Right lung (tissue), 10 donors: ENCODE data around the gene NR2F1-AS1. TPM values are rescaled to one million over a fixed set of nuclear protein-coding genes. Genes with fewer than 3 reads are reported as not detected.

Source experiments
- DNase-seq, 2 donors: peaks; one replicate each; pipeline ENCODE4 v3.0.0-alpha.2; 2013
- long read RNA-seq, 8 donors: transcript quantifications; one replicate each; lab custom pipeline, GENCODE V29; 2026
- polyA plus RNA-seq, 5 donors: library from polyadenylated mRNA; unstranded; fragments of 120-200 nt; gene quantifications; one replicate each; pipeline versions ENCODE4 v1.2.1 to v1.2.3, GENCODE V29; 2013; ENCODE audit warnings: inconsistent platforms in 1 of 5, low replicate concordance in 1 of 5; ENCODE audit not compliant: insufficient read length in 5 of 5, insufficient read depth in 1 of 5

NR2F1-AS1 gene
- 10 to 100 TPM; 37.7 to 62.4 (median 59.3) TPM for polyA plus RNA-seq
- long read RNA-seq, donor 1, partial matches to known transcripts, result 181 of 199 reads
- long read RNA-seq, donor 1, other reads (novel, unspliced or antisense), result 18 of 199 reads
- long read RNA-seq, donor 2, partial matches to known transcripts, result 65 of 66 reads
- long read RNA-seq, donor 2, other reads (novel, unspliced or antisense), result 0 of 66 reads
- long read RNA-seq, donor 3, partial matches to known transcripts, result 136 of 137 reads
- long read RNA-seq, donor 3, other reads (novel, unspliced or antisense), result 0 of 137 reads
- long read RNA-seq, donor 4, partial matches to known transcripts, result 104 of 111 reads
- long read RNA-seq, donor 4, other reads (novel, unspliced or antisense), result 5 of 111 reads
- long read RNA-seq, donor 5, partial matches to known transcripts, result 175 of 182 reads
- long read RNA-seq, donor 5, other reads (novel, unspliced or antisense), result 6 of 182 reads
- long read RNA-seq, donor 6, partial matches to known transcripts, result 111 of 114 reads
- long read RNA-seq, donor 6, other reads (novel, unspliced or antisense), result 0 of 114 reads
- long read RNA-seq, donor 7, partial matches to known transcripts, result 213 of 214 reads
- long read RNA-seq, donor 7, other reads (novel, unspliced or antisense), result 0 of 214 reads
- long read RNA-seq, donor 8, partial matches to known transcripts, result 63 of 64 reads
- long read RNA-seq, donor 8, other reads (novel, unspliced or antisense), result 0 of 64 reads

DNA sequence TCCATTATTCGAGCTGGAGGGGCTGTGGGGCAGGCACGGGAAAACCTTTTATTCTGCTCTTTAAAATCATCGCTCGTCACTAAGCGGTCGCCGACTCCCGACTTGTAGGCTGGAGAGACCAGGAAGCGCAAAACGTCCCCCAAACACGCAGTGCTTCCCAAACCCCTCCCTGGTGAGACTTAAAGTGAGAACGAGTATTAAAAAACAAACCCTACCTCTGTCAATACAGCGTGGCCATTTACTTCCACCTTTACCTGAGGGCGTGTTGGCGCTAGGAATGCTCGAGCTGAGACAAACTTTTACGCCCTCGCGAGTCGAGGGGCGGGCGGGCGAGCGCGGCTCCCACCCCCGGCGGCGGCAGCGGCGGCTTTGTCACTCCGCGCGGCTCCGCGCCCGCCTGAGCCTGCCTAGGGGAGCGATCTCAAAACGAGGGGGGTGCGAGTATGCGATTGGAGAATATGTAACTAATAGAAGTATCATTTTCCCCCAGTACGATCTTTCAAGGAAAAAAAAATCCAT is at the start of gene NR2F1-AS1:
Gene NR2F1-AS1 (minus strand): TSS at position 293 of the 519 bp plus-strand sequence.
- DNase-seq, result no peak

DNA sequence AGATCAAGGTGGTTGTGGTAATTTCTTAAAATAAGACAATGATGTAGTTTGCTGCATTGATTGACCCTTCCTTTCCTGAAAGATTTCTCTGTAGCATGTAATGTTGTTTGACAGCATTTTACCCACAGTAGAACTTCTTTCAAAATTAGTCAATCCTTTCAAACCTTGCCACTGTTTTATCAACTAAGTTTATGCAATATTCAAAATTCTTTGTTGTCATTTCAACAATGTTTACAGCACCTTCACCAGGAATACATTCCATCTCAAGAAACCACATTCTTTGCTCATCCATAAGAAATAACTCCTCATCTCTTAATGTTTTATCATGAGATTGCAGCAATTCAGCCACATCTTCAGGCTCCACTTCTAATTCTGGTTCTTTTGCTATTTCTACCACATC is 45.8 kb upstream of the NR2F1-AS1 start:
- DNase-seq, result no peak

DNA sequence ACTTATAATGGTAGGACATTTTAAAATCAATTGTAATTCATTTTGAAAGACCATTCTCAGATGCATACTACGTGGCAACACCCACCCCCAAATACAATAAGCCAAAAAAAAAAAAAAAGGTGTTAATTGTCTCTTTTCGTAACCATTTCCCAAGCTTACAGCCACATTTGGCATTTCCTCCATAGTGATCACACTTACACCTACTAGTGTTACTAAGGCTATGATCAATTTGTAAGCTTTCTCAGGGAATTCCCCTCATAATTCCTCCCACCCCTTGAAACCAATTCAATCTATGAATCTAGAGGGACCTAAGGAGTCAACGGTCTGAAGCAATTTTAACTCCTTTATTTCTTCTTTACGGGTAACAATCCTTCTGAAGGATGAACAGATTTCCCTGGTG is 42.1 kb upstream of the NR2F1-AS1 start:
- no peak for DNase-seq

DNA sequence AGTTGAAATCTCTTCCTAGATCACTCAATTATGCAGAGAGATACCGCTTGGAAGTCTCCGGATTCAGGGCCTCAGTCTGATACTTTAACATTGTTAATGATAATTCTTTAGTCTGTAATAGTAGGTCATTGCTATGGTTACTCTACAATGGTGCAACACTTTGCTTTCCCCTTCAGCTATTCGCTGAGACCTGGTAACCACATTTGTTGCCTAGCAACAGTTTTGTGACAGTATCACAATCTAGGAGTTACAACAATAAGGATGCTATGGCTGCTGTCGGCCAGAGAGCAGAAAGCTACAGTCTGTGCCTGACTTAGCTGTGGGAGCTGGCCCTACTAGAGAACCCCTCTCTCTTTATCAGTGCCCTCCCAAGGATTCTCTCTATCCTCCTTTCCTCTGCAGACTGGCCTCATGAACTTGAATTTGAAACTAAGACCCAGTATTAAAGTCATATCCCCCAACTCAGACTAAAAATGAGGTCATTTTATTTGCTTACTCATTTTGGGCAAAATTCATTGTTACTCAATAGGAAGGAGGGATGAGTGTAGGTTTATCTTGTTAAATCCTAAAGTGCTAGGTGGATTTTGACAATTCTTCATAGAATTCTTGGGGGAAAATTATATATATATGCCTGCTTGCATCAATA is 41.3 kb upstream of the NR2F1-AS1 start:
- DNase-seq, result peak in 1 of 2 donors; percentile 73

DNA sequence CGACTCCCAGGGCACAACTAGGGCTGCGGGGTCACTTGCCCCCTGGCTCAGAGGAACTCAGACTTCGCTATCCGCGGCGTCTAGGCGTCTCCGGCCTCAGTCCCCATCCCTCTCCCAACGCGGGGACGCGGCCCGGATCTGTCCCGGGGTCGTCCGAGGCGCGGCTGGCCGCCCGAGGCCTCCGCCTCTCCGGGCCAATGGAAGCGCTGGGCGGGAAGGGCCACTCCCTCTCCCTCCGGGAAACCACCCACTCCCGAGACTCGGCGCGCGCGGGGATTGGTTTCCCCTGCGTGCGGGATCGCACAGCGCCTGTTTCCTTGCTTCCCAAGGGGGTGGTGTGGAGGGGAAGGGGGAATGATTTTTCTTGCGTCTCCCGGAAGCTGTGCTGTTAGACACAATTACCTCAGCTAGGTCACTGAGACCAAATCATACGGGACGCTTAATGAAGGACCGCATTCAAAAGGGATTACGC is 40.3 kb upstream of the NR2F1-AS1 start:
- DNase-seq, result peak; percentile 90 to 91

DNA sequence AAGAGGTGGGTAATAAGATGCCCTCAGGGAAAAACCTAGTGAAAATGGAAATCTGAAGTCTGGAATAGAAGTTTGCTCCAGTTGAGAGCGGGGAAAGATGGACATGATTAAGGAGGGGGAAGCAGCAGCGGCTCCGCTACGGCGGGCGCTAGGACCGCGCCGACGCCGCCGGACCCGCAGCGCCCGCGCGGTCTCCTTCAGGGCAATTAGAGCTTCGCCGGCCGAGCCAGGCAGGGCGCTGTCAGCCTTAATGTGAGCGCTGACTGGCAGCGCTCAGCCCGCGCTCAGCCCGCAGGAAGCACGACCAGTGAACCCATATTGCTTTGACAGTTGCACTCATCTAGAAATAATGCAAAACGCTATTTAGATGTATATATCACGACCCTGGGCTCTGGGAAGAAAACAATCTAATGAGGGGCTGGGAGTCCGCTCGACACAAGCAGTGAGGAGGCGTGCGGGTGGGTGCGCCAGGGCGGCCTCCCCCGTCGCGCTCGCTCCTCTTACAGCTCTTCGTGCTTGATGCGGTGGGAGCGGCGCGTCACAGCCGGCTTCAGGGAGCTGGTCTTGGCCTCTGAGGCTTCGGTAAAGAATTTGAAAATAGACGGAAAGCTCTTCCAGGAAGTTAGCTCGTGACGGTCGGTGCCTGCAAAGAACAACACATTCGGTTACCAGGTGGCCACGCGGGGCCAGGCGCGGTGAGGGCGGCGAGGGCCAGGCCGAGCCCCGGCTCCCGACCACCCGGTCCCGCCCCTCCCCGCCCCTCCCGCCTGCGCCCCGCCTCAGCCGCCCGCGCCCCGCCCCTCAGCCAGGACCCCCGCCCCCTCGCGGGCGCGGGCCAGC is 39.7 kb upstream of the NR2F1-AS1 start:
- peak; percentile 70 to 71 for DNase-seq

DNA sequence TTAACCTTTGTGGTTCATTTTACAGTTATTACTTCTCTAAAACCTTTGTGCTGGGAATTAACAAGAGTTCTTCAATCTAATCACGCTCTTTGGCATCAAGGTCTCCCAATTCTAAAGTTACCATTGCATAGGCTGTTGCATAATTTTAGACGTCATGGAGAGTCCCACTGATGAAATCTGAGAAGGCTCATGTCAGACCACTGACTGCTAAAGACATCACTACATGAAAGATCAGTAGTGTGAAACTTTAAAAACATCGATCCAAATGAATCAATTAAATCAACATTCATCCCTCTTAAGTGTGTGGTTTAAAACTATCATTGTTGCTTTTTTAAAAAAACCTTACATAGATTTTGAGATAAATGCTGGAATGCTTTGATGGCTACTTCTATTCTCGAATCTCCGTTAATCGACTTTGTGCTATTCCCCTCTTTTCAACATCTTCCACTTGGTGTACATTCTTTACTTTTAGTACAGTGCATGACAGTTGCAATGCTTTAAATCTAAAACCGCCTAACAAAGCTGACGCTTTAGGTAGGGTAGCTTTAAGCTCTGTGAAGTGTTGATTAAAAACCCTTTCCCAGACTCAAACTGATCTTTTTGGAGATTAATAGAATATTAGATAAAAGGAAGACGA is 35.6 kb upstream of the NR2F1-AS1 start:
- DNase-seq, result no peak

DNA sequence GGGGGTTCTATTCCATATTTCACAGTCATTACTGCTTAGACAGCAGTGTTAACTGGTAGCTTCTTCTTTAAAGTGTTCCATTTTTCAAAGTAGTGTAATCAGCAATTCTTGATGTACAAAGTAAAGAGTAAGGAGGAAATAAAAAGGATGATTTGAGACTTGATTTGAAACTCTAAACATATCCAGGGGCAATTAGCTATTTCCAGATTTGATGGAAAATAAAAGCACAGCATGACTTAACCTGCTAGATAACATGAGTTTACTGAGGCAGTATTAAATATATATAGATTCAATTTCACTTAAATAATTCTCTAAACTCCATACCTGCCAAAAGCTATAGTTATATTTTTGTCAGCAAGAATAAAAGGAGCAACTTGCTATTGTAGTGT is 31.8 kb upstream of the NR2F1-AS1 start:
- DNase-seq, result no peak

DNA sequence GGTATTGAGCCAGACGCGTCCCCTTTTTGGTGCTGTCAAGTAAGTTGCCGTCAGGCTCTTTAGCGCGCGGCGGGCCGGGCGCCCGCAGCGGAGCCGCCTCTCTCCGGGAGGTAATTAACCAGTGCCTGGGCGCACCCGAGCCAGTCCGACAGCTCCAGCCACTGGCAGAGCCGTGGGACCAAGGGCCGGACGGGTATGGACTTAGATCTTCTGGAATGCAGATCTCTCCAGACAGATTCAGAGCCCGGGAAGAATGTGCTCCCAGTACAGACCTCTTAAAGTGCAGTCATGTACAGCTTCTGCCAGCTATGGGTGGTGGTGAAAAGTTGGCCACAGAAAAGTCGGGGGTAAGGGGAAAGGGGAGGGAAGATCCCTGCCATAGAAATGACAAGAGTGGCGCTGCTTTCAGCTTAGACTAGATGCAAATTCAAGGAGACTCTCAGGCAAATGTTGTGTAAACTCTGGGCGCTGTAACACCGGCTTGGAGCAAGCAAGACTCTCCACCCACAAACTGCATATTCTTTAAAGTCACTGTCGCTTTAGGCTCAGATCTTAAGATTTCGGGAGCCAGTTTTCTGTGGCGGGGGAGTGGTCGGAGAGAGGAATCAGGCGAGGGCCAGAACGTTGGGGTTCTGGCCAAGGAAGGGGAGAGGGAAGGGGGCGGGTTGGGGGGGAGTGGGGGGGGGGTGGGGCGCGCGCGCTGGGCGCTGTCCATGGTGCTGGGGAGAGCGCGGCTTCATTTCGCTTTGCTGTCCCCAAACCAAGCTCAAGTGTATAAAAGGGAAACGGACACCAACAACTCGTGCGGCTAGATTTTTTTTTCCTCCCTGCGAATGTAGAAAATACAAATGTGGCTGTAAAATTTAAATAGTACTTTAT is 31.2 kb upstream of the NR2F1-AS1 start:
- DNase-seq, result no peak

DNA sequence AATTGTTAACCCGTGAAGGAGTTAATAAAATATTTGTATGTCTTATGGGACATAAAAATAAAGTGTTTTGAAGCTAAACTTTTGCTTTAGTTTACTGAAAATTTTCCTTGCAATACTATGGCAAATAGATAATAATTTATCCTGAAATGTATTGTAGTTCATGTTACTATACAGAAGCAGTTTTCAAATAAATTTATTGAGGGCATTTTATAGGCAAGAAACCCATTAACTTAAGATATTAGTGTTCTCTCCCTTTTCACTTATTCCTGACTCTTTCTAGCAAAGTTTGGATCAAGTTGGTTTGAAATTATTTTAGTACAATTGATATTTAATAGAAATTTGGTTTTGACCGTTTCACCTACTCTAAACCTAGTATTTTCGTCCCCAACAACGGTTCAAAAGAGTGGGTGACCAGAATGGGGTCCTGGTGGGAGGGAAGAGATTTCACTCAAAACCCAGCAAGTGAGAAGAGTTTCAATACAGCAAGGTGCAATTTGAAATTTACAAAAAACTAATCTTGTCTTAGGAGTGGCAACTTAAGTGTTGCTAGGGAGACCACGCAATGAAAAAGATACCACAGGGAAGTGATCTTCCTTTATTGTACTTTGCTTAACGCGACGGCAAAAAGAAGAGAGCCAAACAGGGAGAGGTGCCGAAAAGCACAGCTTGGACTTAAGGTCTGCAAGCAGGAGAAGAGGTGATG is 30.4 kb upstream of the NR2F1-AS1 start:
- DNase-seq, result no peak

DNA sequence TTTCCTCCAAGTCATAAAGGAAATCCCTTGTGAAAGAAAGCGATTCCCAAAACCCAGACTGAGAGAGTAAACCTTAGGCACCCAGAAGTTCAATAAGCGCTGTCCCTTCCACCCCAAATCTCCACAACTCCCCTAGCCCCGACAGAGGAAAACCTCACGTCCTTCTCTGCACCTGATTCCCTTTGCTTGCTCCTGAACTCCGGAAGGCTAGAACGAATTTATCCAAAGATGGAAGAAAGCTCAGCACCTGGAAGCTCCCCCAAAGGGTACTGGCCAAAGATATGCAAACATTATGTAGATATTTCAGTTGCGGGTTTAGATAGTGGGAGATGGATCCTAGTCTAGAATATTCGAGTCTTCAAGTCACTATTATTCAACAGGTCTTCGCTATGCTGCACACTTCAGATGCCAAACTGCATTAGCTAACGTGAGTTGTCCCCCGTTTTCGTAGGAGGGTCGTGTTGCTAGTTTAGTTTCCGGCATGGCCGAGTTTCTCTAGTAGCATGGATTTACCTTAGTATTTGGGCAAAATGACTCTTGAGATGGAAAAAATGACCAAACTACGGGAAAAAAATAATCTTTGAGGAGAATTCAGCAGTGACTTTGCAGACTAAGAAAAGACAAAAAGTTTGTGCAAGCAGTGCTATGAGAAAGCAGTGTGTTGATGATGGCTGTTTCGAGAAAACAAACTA is 29.7 kb upstream of the NR2F1-AS1 start:
- DNase-seq, result no peak

DNA sequence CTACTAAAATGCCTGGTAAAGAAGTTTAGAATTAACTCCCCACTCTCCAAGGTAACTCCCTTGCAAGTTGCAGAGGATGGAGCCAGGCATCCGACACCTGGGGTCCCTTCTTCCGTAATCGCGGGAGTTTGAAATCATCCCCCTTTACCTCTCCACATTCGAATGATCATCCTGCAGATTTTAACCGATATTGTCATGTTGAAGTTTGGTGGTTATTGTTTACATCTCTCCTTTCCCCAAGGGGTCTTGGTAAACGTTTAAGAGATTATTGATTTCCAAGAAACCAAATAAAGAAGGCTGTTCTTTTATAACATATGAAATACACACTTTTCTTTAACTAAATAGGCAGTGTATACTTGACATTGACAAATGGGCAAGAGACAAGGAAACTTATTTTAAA is 28.7 kb upstream of the NR2F1-AS1 start:
- DNase-seq, result no peak

DNA sequence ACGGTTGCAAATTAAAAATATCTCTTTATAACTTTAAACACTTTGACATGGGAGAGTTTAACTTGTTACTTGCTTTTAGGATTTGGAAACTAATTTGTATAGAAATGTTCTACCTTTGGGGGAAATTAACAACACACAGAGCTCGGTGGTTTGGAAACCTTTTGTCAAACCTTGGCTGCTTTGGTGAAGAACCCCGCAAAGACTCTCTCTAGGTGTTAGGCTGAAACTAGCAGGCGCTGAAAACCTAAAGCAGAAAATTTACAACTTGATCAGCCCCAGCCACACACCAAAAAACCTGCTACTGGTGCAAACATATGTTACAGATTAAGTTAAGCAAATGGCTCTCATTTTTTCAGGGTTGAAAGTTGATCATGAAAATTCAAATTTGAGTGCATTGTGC is 27.8 kb upstream of the NR2F1-AS1 start:
- no peak for DNase-seq

DNA sequence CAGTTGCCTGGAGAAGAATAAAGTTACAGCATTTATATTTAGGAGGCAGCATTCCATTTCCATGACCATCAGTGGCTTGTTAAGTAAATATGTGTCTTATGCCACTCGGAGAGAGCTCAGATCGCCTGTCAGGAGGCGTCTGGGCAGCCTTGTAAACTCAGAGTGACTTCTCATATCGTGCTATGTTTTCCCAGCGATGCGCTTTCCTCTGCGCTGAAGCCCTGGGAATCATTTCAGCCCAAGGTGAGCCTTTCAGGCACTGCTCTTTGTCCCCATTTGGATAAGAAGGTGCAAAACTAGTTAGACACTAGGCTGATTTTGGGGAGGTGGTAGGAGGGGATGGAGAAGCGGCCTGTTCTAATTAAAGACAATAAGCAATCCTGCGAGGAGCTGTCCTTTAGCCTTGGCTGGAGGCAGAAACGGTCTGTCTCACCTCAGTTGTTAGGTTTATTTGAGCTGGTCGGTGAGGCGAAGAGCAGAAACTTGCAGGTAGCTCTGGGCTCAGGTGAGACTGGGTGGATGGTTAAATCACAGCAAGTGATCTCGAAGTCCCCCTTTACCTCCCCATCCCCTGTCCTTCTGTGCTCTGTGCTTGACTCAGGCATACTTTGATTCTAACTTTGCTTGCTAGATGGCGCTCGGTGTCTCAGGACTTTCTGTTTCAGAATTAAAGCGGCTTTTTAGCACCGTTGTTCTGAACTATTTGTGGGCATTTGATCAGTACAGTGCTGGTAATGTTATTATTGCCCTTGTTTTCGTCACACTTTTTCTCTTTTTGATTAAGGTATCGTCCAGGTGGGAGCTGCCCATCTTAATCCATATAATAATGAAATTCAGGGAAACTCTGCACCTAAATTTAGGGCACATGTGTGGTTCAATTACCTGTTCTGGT is 26.6 kb upstream of the NR2F1-AS1 start:
- no peak for DNase-seq

DNA sequence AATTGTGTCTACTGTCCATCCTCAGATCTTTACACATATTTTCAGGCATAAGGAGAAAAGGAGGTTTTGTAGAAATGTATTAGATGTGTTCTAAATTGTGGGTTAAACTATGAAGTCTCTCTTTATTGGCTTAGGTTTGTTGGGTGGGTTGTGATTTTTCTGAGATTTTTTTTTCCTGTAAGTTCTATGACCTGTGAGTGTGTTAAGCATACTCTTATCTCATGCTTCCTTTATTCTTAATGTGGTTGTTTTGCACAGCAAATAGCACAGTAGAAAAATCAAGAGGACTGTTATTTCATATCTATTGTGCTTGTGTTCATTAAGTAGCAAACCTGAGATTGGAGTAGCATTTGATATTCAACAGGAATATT is 25.3 kb upstream of the NR2F1-AS1 start:
- DNase-seq, result no peak

DNA sequence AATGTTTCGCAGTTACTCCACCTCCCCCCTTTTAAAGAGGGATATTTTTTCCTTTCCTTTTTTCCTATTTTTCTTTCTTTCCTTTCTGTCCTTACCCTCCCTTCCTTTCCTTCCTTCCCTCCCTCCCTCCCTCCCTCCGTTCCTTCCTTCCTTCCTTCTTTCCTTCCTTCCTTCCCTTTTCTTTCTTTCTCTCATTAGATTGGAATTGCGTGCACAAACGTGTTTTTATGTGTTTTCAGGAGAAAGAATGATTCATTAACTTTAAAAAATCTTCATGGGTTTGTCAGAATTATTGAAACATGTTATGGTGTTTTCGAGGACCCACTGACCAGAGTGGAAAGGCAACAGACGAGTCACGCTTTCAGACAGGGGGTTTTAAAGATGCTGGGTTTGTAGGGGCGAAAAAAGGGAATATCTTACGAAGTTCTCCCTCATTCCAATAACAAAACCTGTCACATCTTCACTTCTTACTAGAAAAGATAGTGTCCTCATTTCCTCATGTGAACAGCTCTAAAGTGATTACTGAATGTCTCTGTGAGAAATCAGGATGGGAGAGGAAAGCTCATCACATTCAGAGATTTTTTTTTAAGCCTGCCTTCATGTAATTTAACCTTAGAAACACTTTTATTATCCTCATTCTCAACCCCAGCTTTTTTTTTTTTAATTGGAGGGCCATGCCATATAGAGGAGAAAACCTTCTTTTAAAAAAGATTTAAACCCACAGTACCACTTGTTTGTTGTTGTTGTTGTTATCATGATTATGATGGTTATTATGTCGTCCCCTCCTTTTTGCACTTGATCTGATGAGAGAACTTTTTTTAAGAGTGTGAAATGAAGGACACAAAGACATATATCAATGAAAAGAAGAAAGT is 23.9 kb upstream of the NR2F1-AS1 start:
- DNase-seq, result no peak
